HG03520 (cell line): Measurements from ENCODE around the gene ATP6V1F.

Experiments used
- ATAC-seq: cut with Tn5 transposase; IDR thresholded peaks from one replicate; pipeline ENCODE4 v1.9.1; 2021; ENCODE audit warnings: mild to moderate bottlenecking, moderate library complexity; ENCODE audit not compliant: unreplicated experiment

ATP6V1F gene

GRCh38 chr7:128835231-128835751 is 27.4 kb upstream of the ATP6V1F start:
- no peak for ATAC-seq

DNA sequence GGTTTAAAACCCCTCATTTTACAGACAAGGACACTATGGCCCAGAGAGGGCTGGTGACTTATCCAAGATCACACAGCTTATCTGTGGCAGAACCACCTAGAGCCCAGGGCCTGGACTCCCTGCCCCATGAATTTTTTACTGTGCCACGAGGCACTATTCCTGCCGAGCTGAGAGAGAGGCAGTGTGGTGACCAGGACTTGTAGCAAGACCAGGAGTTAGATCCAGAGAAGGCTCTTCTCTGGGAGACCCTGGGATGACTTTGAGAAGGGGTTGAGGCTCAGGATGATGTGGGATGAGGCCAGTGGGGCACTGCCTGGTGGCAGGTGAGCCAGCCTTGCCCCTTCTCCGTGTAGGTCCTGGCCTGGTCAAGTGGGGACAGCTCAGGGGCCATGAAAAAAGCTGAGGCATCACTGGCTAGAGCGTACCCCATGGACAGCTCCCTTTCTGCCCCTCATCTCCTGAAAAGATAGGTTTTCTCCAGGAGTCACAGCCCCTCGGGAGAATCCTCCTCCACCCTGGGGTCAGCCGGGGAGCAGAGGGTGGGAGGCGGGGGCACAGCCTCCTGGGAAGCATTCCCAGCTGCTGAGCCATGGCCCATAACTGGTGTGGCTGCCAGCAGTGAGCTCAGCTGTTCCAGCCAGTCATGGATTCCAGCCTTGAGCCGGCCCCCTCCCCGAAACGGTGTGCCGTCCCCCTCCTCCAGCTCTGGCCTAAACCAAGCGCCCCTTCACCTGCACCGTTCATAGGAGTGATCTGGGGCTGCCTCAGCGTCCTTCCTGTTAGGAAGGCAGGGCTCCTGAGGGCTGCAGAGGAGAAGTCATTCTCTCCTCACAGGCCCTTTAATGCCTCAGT is 26.6 kb upstream of the ATP6V1F start:
- ATAC-seq, result no peak

DNA sequence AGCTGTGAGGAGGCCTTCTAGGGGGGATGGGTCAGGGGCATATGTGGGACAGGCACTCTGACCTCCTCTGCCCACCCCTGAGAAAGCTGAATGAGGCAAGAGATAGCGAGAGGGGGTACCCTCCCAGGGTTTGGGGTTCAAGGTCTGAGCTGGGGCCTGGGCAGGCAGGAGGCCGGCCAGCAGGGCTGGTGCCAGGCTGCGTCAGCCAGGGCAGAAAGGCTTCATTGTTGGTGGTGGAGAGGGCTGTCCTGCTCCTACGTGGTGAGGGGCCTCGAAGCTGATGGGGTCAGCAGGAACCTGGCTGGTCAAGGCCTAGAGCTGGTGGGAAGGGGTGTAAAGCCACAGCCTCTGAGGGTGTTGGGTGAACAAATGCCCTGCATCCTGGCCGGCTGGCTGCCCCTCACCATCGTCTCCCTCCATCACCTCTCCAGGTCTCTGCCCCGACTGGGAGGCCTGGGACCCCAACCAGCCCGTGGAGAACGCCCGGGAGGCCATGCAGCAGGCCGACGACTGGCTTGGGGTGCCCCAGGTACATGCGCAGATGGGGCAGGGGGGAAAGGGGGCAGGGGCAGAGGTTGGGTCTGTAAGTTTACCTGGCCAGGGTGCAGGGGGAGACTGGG is 25.8 kb upstream of the ATP6V1F start:
- ATAC-seq, result no peak

DNA sequence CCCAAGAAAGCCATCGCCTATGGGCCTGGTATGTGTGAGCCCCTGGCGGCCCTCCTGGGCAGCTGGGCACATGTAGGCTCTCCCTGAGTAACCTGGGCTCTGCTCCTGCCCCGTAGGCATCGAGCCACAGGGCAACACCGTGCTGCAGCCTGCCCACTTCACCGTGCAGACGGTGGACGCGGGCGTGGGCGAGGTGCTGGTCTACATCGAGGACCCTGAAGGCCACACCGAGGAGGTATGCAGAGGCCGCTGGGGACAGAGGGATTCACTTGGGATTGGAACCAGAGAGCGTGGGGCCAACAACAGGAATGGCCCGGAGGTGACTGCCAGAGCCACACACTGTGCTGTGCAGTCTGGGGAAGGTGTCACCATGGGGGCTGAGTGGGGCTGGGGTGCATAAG is 25.1 kb upstream of the ATP6V1F start:
- ATAC-seq, result no peak

DNA sequence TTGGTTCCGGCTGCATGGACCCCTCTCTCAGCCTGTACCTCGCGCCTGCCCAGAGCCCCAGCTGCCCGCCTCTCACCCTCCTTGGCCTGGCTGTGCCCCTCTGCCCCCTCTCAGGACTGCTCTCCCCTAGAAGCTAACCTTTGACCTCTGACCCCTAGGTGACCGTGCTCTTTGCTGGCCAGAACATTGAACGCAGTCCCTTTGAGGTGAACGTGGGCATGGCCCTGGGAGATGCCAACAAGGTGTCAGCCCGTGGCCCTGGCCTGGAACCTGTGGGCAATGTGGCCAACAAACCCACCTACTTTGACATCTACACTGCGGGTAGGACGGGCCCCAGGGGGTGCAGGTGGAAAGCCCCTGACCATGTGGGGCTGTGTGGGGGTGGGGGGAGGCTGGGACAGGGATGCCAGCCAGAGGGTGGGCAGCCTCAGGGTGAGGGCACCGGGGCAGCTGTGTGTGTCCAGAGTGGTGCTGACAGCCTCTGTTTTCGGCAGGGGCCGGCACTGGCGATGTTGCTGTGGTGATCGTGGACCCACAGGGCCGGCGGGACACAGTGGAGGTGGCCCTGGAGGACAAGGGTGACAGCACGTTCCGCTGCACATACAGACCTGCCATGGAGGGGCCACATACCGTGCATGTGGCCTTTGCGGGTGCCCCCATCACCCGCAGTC is 24.4 kb upstream of the ATP6V1F start:
- no peak for ATAC-seq

- no peak for ATAC-seq
Measured at GRCh38 chr7:128838981-128839731, 23.5 kb upstream of the ATP6V1F start.

- ATAC-seq, result no peak
Measured at GRCh38 chr7:128839751-128840177, 22.9 kb upstream of the ATP6V1F start.

GRCh38 chr7:128840326-128841170 is 22.1 kb upstream of the ATP6V1F start:
- no peak for ATAC-seq

DNA sequence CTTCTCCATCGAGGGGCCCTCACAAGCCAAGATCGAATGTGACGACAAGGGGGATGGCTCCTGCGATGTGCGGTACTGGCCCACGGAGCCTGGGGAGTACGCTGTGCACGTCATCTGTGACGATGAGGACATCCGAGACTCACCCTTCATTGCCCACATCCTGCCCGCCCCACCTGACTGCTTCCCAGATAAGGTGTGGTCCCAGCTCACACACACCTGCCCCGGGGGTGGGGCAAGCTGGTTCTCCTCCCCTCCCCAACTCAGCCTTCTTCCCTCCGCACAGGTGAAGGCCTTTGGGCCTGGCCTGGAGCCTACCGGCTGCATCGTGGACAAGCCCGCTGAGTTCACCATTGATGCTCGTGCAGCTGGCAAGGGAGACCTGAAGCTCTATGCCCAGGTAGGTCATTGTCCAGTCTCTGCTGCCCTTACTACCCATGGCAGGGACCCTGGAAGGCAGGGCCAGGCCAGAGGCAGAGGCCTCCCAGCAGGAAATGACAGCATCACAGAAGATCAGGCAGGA is 21.4 kb upstream of the ATP6V1F start:
- ATAC-seq, result no peak

DNA sequence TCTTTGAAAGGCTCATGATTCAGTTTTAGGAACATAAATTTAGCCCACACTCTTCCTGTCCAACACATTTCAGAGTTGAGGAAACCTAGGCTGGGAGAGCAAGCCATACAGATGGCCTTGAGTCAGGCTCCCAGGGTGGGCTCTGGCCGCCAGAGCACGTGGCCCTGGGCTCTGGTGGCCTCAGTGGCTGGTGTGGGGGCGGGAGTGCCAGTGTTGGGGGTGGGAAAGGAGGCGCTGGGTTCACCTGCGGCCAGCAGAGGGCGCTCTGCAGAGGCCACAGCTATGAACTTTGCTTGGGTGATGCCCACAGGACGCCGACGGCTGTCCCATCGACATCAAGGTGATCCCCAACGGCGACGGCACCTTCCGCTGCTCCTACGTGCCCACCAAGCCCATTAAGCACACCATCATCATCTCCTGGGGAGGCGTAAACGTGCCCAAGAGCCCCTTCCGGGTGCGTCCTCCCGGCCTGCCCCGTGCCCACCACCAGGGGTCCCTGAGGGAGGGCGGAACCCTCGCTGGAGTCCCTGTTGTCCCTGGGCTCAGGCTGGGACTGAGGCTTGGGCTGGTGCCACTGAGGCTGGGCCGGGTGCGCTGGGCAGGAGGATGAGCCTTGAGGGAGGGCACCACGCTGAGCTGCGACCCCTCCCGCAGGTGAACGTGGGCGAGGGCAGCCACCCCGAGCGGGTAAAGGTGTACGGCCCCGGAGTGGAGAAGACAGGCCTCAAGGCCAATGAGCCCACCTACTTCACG is 20.6 kb upstream of the ATP6V1F start:
- ATAC-seq, result no peak

- no peak for ATAC-seq
Measured at GRCh38 chr7:128842674-128843641, 19.7 kb upstream of the ATP6V1F start.

DNA sequence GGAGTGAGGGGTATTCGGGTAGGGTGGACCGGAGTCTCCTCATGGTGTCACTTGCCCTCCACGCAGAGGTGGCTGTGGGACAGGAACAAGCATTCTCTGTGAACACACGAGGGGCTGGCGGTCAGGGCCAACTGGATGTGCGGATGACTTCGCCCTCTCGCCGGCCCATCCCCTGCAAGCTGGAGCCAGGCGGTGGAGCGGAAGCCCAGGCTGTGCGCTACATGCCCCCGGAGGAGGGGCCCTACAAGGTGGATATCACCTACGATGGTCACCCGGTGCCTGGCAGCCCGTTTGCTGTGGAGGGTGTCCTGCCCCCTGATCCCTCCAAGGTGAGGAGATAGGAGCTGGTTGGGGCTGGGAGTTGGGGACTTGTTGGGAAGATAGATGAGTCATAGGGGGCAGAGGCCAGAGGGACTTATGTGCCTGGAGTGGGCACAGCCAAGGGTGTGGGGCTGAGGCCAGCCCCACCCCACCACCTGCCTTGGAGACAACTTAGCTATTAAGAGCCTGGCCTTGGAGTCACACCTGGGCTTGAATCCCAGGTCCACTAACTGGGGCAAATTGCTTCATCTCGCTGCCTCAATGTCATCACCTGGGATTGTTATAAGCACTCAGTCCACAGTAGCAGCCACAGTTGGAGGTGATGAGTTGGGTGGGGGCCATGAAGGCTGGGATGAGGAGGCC is 18.6 kb upstream of the ATP6V1F start:
- ATAC-seq, result no peak

DNA sequence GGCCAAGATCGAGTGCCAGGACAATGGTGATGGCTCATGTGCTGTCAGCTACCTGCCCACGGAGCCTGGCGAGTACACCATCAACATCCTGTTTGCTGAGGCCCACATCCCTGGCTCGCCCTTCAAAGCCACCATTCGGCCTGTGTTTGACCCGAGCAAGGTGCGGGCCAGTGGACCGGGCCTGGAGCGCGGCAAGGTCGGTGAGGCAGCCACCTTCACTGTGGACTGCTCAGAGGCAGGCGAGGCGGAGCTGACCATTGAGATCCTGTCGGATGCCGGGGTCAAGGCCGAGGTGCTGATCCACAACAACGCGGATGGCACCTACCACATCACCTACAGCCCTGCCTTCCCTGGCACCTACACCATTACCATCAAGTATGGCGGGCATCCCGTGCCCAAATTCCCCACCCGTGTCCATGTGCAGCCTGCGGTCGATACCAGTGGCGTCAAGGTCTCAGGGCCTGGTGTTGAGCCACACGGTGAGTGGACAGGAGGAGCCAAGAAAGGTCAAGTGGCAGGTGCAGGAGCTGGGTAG is 17.8 kb upstream of the ATP6V1F start:
- ATAC-seq, result no peak

DNA sequence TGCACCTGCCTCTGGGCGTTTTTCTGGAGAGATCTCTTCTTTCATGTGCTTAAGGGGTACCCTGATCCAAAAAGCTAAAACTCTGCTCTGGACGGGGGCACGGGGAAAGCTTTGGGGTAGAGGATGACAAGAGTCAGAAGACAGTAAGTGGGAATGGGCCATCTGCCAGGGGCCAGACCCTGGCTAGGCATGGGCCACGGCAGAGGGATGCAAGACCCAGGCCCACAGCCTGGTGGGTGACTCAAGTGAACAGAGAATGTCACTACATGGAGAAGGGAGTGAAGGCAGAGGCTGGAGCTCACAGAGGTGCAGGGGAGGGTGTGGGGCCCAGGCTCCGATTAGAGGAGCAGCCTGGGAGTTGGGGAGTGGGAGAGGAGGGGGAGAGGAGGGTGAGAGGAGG is 17.2 kb upstream of the ATP6V1F start:
- ATAC-seq, result no peak

DNA sequence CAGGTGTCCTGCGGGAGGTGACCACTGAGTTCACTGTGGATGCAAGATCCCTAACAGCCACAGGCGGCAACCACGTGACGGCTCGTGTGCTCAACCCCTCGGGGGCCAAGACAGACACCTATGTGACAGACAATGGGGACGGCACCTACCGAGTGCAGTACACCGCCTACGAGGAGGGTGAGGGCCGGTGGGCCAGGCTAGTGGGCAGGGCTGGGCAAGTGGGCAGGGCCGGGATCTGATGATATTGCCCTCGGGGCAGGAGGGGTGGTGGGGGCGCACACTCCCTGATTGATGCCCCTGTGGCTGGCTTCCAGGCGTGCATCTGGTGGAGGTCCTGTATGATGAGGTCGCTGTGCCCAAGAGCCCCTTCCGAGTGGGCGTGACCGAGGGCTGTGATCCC is 16.7 kb upstream of the ATP6V1F start:
- ATAC-seq, result no peak

- ATAC-seq, result no peak
Measured at GRCh38 chr7:128846781-128847444, 15.7 kb upstream of the ATP6V1F start.
